ENCODE data around the gene ZNF385D.

The ZNF385D gene

GRCh38 chr3:21747966-21748555 is 2.9 kb downstream of the ZNF385D start:
- no peak for DNase-seq

GRCh38 chr3:21747376-21747775 is 3.6 kb downstream of the ZNF385D start:
- DNase-seq = no peak

GRCh38 chr3:21745966-21746365 is 5.0 kb downstream of the ZNF385D start:
- DNase-seq = no peak

GRCh38 chr3:21744793-21745192 is 6.2 kb downstream of the ZNF385D start:
- DNase-seq = no peak

- no peak for DNase-seq
These were observed 11.9 kb downstream of the ZNF385D start for GRCh38 chr3:21738935-21739702.

- DNase-seq = no peak
These were observed 12.7 kb downstream of the ZNF385D start for GRCh38 chr3:21738283-21738682.

- no peak for DNase-seq
These were observed 16.3 kb downstream of the ZNF385D start for GRCh38 chr3:21734746-21735145.

- no peak for DNase-seq
These were observed 21.0 kb downstream of the ZNF385D start for GRCh38 chr3:21729888-21730459.

- DNase-seq = no peak
These were observed 21.7 kb downstream of the ZNF385D start for GRCh38 chr3:21729331-21729730.

GRCh38 chr3:21722768-21723167 is 28.2 kb downstream of the ZNF385D start:
- no peak for DNase-seq

GRCh38 chr3:21722301-21722700 is 28.7 kb downstream of the ZNF385D start:
- no peak for DNase-seq

- DNase-seq = no peak
These were observed 31.9 kb downstream of the ZNF385D start for GRCh38 chr3:21718943-21719591.

- DNase-seq = no peak
These were observed 32.7 kb downstream of the ZNF385D start for GRCh38 chr3:21718161-21718765.

- DNase-seq = no peak
These were observed 35.3 kb downstream of the ZNF385D start for GRCh38 chr3:21715662-21716061.

- DNase-seq = no peak
These were observed 45.2 kb downstream of the ZNF385D start for GRCh38 chr3:21705769-21706168.

GRCh38 chr3:21704796-21705195 is 46.2 kb downstream of the ZNF385D start:
- DNase-seq = no peak

GRCh38 chr3:21703291-21703690 is 47.7 kb downstream of the ZNF385D start:
- DNase-seq = no peak

GRCh38 chr3:21697707-21698106 is 53.3 kb downstream of the ZNF385D start:
- DNase-seq = no peak

- no peak for DNase-seq
These were observed 56.5 kb downstream of the ZNF385D start for GRCh38 chr3:21694506-21694905.

- DNase-seq = no peak
These were observed 60.0 kb downstream of the ZNF385D start for GRCh38 chr3:21691036-21691435.

GRCh38 chr3:21682206-21682605 is 68.8 kb downstream of the ZNF385D start:
- no peak for DNase-seq

- no peak for DNase-seq
These were observed 77.6 kb downstream of the ZNF385D start for GRCh38 chr3:21673393-21673792.

GRCh38 chr3:21672303-21672702 is 78.7 kb downstream of the ZNF385D start:
- DNase-seq = no peak

All from hippocampal formation (tissue), 2 donors.